ENCODE data around the gene ERRFI1.

ERRFI1 gene

DNA sequence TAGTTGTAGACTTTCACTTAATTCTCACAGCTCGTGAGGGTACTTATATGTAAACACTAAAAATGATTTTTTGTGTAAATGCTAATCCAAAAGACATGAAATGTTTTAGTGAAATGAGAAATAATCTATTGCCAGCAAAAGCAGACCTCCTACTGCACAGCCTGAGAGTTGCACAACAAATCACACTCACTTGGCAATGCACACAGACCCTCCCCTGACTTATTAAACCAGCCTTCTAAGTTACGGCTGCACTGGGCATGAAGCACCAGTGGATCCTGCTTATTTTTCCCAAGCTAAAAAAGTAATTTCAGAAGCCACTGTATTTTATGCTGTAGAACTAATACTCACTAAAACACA is 10.3 kb downstream of the ERRFI1 start:
- Histone ChIP-seq H3K4ac (ENCODE audit: low read length) (no peak overlapping the region), H3K4me2 (ENCODE audit: insufficient read depth, low read length, poor library complexity, severe bottlenecking) (no peak overlapping the region), H2BK5ac (ENCODE audit: low read length) (no peak overlapping the region), H3K79me1 (ENCODE audit: low read depth, low read length) (peaks cover 2% of the 10 kb centered on the region), H3K23ac (ENCODE audit: low read depth, low read length, poor library complexity) (no peak overlapping the region), H3K18ac (ENCODE audit: low read length) (no peak overlapping the region), H2AFZ (ENCODE audit: low read length) (no peak overlapping the region), H2BK15ac (ENCODE audit: low read length) (no peak overlapping the region), H3K9me3 (replicated peaks in 1 of 2; ENCODE audit: control insufficient read depth in 2 of 2, insufficient read depth in 1 of 2, low read depth in 1 of 2, low read length in 2 of 2) (no peaks in the 10 kb centered on the region), H2AK5ac (ENCODE audit: low read depth, low read length) (no peak overlapping the region), H4K8ac (ENCODE audit: low read depth, low read length) (no peak overlapping the region), H3K14ac (ENCODE audit: low read length) (no peak overlapping the region), H2BK120ac (ENCODE audit: low read depth, low read length) (no peak overlapping the region), H3K9ac (ENCODE audit: low read depth, low read length, poor library complexity) (no peak overlapping the region), H3K36me3 (replicated peaks in 1 of 2; ENCODE audit: control insufficient read depth in 2 of 2, insufficient read depth in 2 of 2, low read length in 2 of 2) (peaks cover 21 to 41% of the 10 kb centered on the region in 2 donors), H2BK12ac (ENCODE audit: low read length) (no peak overlapping the region), H3K4me3 (ENCODE audit: low read length in 2 of 2) (no peak overlapping the region), H3K27ac (replicated peaks; ENCODE audit: low read length) (no peak overlapping the region), H4K91ac (ENCODE audit: low read depth, low read length, poor library complexity) (no peak overlapping the region), H3K27me3 (ENCODE audit: control insufficient read depth in 3 of 3, insufficient read depth in 3 of 3, low read depth in 1 of 3, low read length in 3 of 3) (no peaks in the 10 kb centered on the region), H3K4me1 (ENCODE audit: control insufficient read depth in 2 of 2, insufficient read depth in 1 of 2, low read depth in 1 of 2, low read length in 2 of 2) (peaks cover 9 to 39% of the 10 kb centered on the region in 2 donors)
- DNase-seq (ENCODE audit: low spot score), result no peak
- WGBS, 2 donors (ENCODE audit: extremely low coverage in 2 of 2, insufficient read length in 2 of 2, insufficient replicate concordance in 1 of 2), result no CpG with 5 or more reads among the region's 2 CpGs

- H2BK15ac ChIP-seq (ENCODE audit: low read length), result no peak overlapping the region
- no peak overlapping the region for H2AFZ ChIP-seq (ENCODE audit: low read length)
- H3K79me1 ChIP-seq (ENCODE audit: low read depth, low read length), result peaks cover 2% of the 10 kb centered on the region
- H3K27ac ChIP-seq (replicated peaks; ENCODE audit: low read length), result peak overlapping the region; percentile 13
- H2BK120ac ChIP-seq (ENCODE audit: low read depth, low read length), result no peak overlapping the region
- H3K23ac ChIP-seq (ENCODE audit: low read depth, low read length, poor library complexity), result no peak overlapping the region
- no peak overlapping the region for H3K4me2 ChIP-seq (ENCODE audit: insufficient read depth, low read length, poor library complexity, severe bottlenecking)
- no peak overlapping the region for H3K4ac ChIP-seq (ENCODE audit: low read length)
- H3K27me3 ChIP-seq (ENCODE audit: control insufficient read depth in 3 of 3, insufficient read depth in 3 of 3, low read depth in 1 of 3, low read length in 3 of 3), result no peaks in the 10 kb centered on the region
- no peak overlapping the region for H3K18ac ChIP-seq (ENCODE audit: low read length)
- no peak overlapping the region for H3K9ac ChIP-seq (ENCODE audit: low read depth, low read length, poor library complexity)
- no peaks in the 10 kb centered on the region for H3K9me3 ChIP-seq (replicated peaks in 1 of 2; ENCODE audit: control insufficient read depth in 2 of 2, insufficient read depth in 1 of 2, low read depth in 1 of 2, low read length in 2 of 2)
- H3K4me3 ChIP-seq (ENCODE audit: low read length in 2 of 2), result no peak overlapping the region
- H2AK5ac ChIP-seq (ENCODE audit: low read depth, low read length), result no peak overlapping the region
- WGBS, 2 donors (ENCODE audit: extremely low coverage in 2 of 2, insufficient read length in 2 of 2, insufficient replicate concordance in 1 of 2), result no CpG with 5 or more reads among the region's 8 CpGs
- no peak for DNase-seq (ENCODE audit: low spot score)
- H4K8ac ChIP-seq (ENCODE audit: low read depth, low read length), result no peak overlapping the region
- no peak overlapping the region for H3K14ac ChIP-seq (ENCODE audit: low read length)
- no peak overlapping the region for H2BK5ac ChIP-seq (ENCODE audit: low read length)
- peaks cover 21 to 47% of the 10 kb centered on the region in 2 donors for H3K36me3 ChIP-seq (replicated peaks in 1 of 2; ENCODE audit: control insufficient read depth in 2 of 2, insufficient read depth in 2 of 2, low read length in 2 of 2)
- no peak overlapping the region for H4K91ac ChIP-seq (ENCODE audit: low read depth, low read length, poor library complexity)
- H3K4me1 ChIP-seq (ENCODE audit: control insufficient read depth in 2 of 2, insufficient read depth in 1 of 2, low read depth in 1 of 2, low read length in 2 of 2), result peaks cover 9 to 39% of the 10 kb centered on the region in 2 donors
- no peak overlapping the region for H2BK12ac ChIP-seq (ENCODE audit: low read length)
Observed at GRCh38 chr1:8015036-8015808, 10.9 kb downstream of the ERRFI1 start.

DNA sequence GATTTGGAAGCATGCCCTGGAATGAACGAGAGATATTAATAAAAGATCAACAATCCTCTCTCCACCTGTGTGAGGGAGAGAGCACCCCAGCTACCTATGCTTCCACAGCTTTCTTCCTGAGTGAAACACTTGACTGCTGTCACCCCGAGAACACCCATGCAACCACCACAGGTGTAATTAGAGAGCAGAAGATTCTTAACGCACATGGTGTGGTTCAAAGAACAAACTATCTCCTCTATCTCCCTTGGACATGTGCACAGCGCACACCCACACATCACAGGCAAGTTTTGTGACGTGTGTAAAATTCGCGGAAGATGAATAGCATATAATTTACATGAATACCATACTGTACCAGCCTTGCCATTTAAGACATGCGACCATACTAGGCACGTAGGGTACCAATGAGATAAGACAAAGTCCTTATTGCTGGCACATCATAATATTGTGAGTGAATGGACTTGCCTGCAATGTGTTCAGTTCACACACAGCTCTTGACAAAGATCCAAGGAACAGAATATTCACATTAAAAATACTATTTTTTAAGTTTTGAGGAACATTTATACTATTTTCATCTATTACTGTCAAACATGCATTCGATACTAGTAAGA is 11.6 kb downstream of the ERRFI1 start:
- H3K18ac ChIP-seq (ENCODE audit: low read length), result no peak overlapping the region
- no peak overlapping the region for H2BK5ac ChIP-seq (ENCODE audit: low read length)
- H4K91ac ChIP-seq (ENCODE audit: low read depth, low read length, poor library complexity), result no peak overlapping the region
- H2BK15ac ChIP-seq (ENCODE audit: low read length), result no peak overlapping the region
- no CpG with 5 or more reads among the region's 10 CpGs for WGBS, 2 donors (ENCODE audit: extremely low coverage in 2 of 2, insufficient read length in 2 of 2, insufficient replicate concordance in 1 of 2)
- no peaks in the 10 kb centered on the region for H3K9me3 ChIP-seq (replicated peaks in 1 of 2; ENCODE audit: control insufficient read depth in 2 of 2, insufficient read depth in 1 of 2, low read depth in 1 of 2, low read length in 2 of 2)
- no peak overlapping the region for H2BK120ac ChIP-seq (ENCODE audit: low read depth, low read length)
- H3K36me3 ChIP-seq (replicated peaks in 1 of 2; ENCODE audit: control insufficient read depth in 2 of 2, insufficient read depth in 2 of 2, low read length in 2 of 2), result peaks cover 21 to 53% of the 10 kb centered on the region in 2 donors
- H3K4ac ChIP-seq (ENCODE audit: low read length), result no peak overlapping the region
- no peak overlapping the region for H2AFZ ChIP-seq (ENCODE audit: low read length)
- no peaks in the 10 kb centered on the region for H3K27me3 ChIP-seq (ENCODE audit: control insufficient read depth in 3 of 3, insufficient read depth in 3 of 3, low read depth in 1 of 3, low read length in 3 of 3)
- DNase-seq (ENCODE audit: low spot score), result no peak
- H3K9ac ChIP-seq (ENCODE audit: low read depth, low read length, poor library complexity), result no peak overlapping the region
- H3K23ac ChIP-seq (ENCODE audit: low read depth, low read length, poor library complexity), result no peak overlapping the region
- peaks cover 2% of the 10 kb centered on the region for H3K79me1 ChIP-seq (ENCODE audit: low read depth, low read length)
- H2AK5ac ChIP-seq (ENCODE audit: low read depth, low read length), result no peak overlapping the region
- no peak overlapping the region for H3K27ac ChIP-seq (replicated peaks; ENCODE audit: low read length)
- H3K14ac ChIP-seq (ENCODE audit: low read length), result no peak overlapping the region
- H3K4me3 ChIP-seq (ENCODE audit: low read length in 2 of 2), result no peak overlapping the region
- no peak overlapping the region for H2BK12ac ChIP-seq (ENCODE audit: low read length)
- no peak overlapping the region for H3K4me2 ChIP-seq (ENCODE audit: insufficient read depth, low read length, poor library complexity, severe bottlenecking)
- H3K4me1 ChIP-seq (ENCODE audit: control insufficient read depth in 2 of 2, insufficient read depth in 1 of 2, low read depth in 1 of 2, low read length in 2 of 2), result peaks cover 9 to 33% of the 10 kb centered on the region in 2 donors
- no peak overlapping the region for H4K8ac ChIP-seq (ENCODE audit: low read depth, low read length)

DNA sequence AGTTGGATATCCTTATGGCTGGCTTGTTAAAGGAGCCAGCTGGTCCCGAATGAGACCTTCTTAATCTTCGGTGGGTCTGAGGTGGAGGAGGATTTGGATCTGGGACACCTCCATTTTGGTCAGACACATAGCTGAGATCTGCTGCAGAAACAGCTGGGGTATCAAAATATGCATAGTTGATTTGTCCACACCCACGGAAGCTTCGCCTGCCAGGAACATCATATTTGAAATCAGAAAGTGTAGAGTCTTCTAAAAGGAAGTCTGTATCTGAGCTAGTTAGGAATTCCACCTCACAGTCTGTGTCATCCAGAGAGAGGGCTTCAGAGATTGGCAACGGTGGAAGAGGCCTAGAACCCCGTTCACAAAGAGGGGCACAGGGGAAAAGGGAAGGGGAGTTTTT is 12.3 kb downstream of the ERRFI1 start:
- Histone ChIP-seq H3K4me3 (ENCODE audit: low read length in 2 of 2) (no peak overlapping the region), H3K9ac (ENCODE audit: low read depth, low read length, poor library complexity) (no peak overlapping the region), H3K27me3 (ENCODE audit: control insufficient read depth in 3 of 3, insufficient read depth in 3 of 3, low read depth in 1 of 3, low read length in 3 of 3) (no peaks in the 10 kb centered on the region), H4K8ac (ENCODE audit: low read depth, low read length) (no peak overlapping the region), H3K18ac (ENCODE audit: low read length) (no peak overlapping the region), H2AK5ac (ENCODE audit: low read depth, low read length) (no peak overlapping the region), H3K14ac (ENCODE audit: low read length) (no peak overlapping the region), H3K36me3 (replicated peaks in 1 of 2; ENCODE audit: control insufficient read depth in 2 of 2, insufficient read depth in 2 of 2, low read length in 2 of 2) (peaks cover 22 to 54% of the 10 kb centered on the region in 2 donors), H2BK120ac (ENCODE audit: low read depth, low read length) (no peak overlapping the region), H3K9me3 (replicated peaks in 1 of 2; ENCODE audit: control insufficient read depth in 2 of 2, insufficient read depth in 1 of 2, low read depth in 1 of 2, low read length in 2 of 2) (no peaks in the 10 kb centered on the region), H3K27ac (replicated peaks; ENCODE audit: low read length) (no peak overlapping the region), H2BK5ac (ENCODE audit: low read length) (no peak overlapping the region), H3K4ac (ENCODE audit: low read length) (no peak overlapping the region), H3K4me2 (ENCODE audit: insufficient read depth, low read length, poor library complexity, severe bottlenecking) (no peak overlapping the region), H2AFZ (ENCODE audit: low read length) (no peak overlapping the region), H3K4me1 (ENCODE audit: control insufficient read depth in 2 of 2, insufficient read depth in 1 of 2, low read depth in 1 of 2, low read length in 2 of 2) (peaks cover 9 to 26% of the 10 kb centered on the region in 2 donors), H4K91ac (ENCODE audit: low read depth, low read length, poor library complexity) (no peak overlapping the region), H3K23ac (ENCODE audit: low read depth, low read length, poor library complexity) (no peak overlapping the region), H3K79me1 (ENCODE audit: low read depth, low read length) (peaks cover 2% of the 10 kb centered on the region), H2BK12ac (ENCODE audit: low read length) (no peak overlapping the region), H2BK15ac (ENCODE audit: low read length) (no peak overlapping the region)
- WGBS, 2 donors (ENCODE audit: extremely low coverage in 2 of 2, insufficient read length in 2 of 2, insufficient replicate concordance in 1 of 2), result no CpG with 5 or more reads among the region's 6 CpGs
- no peak for DNase-seq (ENCODE audit: low spot score)
